GM12878 (cell line): ENCODE results near the gene CAST.

Experiments used
- BCL11A ChIP-seq: IDR thresholded peaks from 2 replicates; pipeline ENCODE4 v1.6.1; 2011; ENCODE audit warnings: low read depth, low read length
- FOS ChIP-seq: IDR thresholded peaks from 3 replicates; pipeline ENCODE4 v1.6.1; 2011; ENCODE audit warnings: borderline replicate concordance; ENCODE audit not compliant: insufficient read length; ENCODE audit errors: extremely low read depth
- HDAC2 ChIP-seq: fragments of 200-600 bp; sonication (generic); IDR thresholded peaks from 2 replicates; pipeline ENCODE4 v1.6.1; 2017
- POLR2A ChIP-seq: IDR thresholded peaks from 2 replicates; pipeline ENCODE4 v1.6.1; 2011; ENCODE audit warnings: low read depth, mild to moderate bottlenecking, low read length
- POLR2AphosphoS5 ChIP-seq: IDR thresholded peaks from 2 replicates; pipeline ENCODE4 v1.6.1; 2011; ENCODE audit warnings: mild to moderate bottlenecking, low read length, inconsistent platforms
- SP1 ChIP-seq: IDR thresholded peaks from one replicate; pipeline ENCODE4 v1.6.1; 2011; ENCODE audit warnings: low read depth, low read length
- SRF ChIP-seq, 2 experiments: IDR thresholded peaks; 2 replicates each; pipeline ENCODE4 v1.6.1; 2011; ENCODE audit warnings: low read depth in 2 of 2, low read length in 2 of 2, mild to moderate bottlenecking in 1 of 2, moderate library complexity in 1 of 2
- TF ChIP-seq, protein P1 (sequence below), 3 experiments: IDR thresholded peaks in 2 of 3; conservative IDR thresholded peaks in 1 of 3; 2 replicates each; pipeline ENCODE4 v1.5.1; 2011; ENCODE audit warnings: low read depth in 3 of 3, low read length in 3 of 3, mild to moderate bottlenecking in 3 of 3, control low read depth in 2 of 3, moderate library complexity in 2 of 3, inconsistent platforms in 1 of 3, mixed read lengths in 1 of 3; ENCODE audit not compliant: control insufficient read depth in 2 of 3, insufficient read depth in 1 of 3; ENCODE audit errors: extremely low read depth in 1 of 3

DNA sequence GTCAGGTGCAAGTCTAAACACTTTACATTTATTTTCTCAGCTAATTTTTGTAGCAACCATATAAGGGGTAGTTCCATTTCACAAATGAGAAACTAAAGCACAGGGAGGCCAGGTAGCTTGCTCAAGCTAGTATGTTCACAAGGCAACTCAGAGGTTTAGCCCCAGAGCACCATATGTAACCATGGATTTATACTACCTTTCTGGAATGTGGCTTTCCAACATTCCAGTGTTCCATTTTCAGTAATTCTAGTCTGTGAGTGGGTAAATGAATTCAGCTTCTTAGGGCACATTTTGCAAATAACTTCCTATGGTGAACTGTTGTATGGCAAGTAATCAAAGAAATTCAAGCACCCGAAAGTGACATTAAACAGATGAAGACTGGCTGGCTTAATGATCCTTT is 25.0 kb upstream of the CAST start:
- no peak for TF ChIP-seq SP1
- TF ChIP-seq HDAC2: no peak
- no peak for TF ChIP-seq FOS
- no peak for TF ChIP-seq BCL11A
- TF ChIP-seq, protein P1, sequence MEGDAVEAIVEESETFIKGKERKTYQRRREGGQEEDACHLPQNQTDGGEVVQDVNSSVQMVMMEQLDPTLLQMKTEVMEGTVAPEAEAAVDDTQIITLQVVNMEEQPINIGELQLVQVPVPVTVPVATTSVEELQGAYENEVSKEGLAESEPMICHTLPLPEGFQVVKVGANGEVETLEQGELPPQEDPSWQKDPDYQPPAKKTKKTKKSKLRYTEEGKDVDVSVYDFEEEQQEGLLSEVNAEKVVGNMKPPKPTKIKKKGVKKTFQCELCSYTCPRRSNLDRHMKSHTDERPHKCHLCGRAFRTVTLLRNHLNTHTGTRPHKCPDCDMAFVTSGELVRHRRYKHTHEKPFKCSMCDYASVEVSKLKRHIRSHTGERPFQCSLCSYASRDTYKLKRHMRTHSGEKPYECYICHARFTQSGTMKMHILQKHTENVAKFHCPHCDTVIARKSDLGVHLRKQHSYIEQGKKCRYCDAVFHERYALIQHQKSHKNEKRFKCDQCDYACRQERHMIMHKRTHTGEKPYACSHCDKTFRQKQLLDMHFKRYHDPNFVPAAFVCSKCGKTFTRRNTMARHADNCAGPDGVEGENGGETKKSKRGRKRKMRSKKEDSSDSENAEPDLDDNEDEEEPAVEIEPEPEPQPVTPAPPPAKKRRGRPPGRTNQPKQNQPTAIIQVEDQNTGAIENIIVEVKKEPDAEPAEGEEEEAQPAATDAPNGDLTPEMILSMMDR (IDR thresholded peaks at IDR 0.05 in 2 of 3, conservative IDR thresholded peaks at IDR 0.05 in 1 of 3; ENCODE audit: control insufficient read depth in 2 of 3, extremely low read depth in 1 of 3, insufficient read depth in 1 of 3, low read depth in 3 of 3, low read length in 3 of 3): no peak
- TF ChIP-seq POLR2A: no peak
- no peak for TF ChIP-seq SRF (IDR thresholded peaks at IDR 0.05; ENCODE audit: low read depth in 2 of 2, low read length in 2 of 2)
- TF ChIP-seq POLR2AphosphoS5: no peak
